Measurements from ENCODE around the gene DNAJA3.
A peak's percentile ranks its signal among the peaks of the same experiment; 100 is the strongest.

DNAJA3 gene

DNA sequence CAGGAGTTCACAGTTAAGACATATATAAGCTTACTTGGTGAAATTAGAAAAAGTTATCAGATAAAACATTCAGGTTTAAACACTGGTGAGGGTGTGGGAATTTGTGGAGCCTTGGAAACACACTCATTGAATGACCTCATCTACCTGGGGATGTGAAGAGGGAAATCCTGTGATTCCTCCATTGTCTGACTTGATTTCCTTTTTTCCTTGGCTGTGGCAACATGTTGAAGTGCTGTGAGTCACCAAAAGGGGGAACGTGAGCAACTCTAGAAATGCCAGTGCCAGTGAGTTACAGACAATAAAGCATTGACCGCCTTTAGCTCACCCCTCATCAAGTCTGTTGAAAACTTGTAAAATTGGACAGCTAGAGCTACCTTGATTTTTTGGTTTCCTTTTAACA is 52.3 kb downstream of the DNAJA3 start:
- DNase-seq = peak; percentile 26 to 46

DNA sequence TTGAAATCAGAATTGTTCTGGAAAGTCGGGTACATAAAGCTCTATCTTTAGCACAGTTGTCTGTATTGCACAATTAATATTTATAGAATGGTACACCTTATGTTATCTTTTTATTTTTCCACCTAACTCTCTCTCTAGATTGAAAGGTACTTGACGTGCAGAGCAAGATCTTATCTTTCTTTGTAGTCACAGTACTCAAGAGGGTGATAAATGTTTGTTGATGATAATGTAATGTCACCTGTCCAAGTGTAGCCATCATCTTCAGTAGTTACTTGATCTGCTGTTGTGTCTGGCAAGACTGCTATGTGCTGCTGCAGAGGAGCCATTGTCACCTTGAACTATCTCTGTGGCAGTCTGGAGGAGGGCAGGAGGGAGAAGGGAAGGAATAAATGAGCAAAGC is 55.9 kb downstream of the DNAJA3 start:
- DNase-seq = no peak

DNA sequence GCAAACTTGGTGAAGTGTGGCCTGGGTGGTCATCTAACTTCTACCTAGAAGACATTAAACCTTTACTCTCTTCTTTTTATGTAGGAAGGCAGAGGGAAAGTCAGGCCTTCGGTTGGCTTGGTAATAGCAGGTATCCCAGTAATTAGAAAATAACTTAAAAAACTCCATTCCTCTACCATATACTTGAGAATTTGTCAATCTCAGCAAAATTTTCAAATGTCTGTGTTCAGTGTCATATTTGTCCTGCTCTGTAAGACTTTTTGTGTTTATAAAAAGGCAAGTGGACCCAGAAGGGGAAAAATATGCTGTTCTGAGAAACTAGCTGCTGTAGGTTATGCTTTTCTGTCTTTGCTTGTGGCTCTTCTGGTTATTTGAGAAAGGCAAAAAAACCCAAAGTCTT is 56.3 kb downstream of the DNAJA3 start:
- DNase-seq = no peak

DNA sequence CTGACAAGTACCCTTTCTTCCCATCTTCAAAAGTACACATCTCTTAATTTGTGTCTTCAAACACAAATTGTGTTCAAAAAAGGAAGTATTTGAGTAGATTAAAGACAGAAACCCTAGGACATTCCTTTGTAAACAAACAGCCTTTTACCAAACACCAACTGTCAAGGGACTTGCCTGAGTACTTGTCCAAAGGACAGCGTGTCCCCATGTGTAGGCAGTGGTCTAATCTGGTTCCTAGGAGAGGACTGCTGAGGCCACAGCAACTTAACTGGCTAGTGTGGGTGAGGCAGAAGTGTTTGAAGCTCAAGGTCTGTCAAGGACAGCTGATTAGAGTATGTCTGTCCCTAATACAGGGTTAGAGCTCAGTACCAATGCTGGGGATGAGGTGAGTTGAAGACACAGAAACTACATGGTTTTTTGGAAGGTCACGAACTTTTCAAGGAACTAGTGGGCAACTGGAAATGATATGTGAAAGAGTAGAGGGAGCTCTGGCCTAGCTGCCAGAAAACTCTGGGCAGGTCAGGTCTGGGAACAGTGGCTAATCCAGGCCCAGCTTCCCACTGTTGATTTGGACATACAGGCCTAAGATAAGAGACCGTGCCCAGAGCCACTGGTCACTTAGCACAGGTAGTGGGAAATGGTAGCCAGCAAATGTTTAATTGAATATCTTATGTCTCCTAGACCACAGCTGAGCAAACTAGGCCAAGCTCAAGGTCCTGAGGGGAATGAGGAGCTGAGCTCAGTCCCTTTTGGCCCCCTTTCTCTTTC is 60.6 kb downstream of the DNAJA3 start:
- DNase-seq = no peak

DNA sequence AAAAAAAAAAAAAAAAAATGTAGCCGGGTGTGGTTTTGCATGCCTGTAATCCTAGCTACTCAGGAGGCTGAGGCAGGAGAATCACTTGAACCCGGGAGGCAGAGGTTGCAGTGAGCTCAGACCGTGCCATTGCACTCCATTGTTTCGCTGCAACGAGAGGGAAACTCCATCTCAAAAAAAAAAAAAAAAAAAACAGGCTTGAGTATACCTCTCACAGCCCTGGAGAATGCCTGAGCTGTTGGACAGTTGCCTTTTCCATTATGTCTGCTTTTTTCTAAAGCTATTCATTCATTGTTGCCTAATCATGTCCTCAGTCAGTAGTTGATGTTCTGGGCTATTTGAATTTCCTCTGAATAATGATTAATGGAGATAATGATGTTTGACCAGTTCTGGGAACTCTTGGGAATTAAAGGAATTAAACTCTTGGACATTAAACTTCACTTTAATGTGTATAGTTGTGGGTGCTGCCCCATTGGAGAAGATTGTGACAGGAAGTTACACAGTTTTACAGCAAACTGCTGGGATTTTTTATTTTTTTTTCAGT is 62.4 kb downstream of the DNAJA3 start:
- no peak for DNase-seq

DNA sequence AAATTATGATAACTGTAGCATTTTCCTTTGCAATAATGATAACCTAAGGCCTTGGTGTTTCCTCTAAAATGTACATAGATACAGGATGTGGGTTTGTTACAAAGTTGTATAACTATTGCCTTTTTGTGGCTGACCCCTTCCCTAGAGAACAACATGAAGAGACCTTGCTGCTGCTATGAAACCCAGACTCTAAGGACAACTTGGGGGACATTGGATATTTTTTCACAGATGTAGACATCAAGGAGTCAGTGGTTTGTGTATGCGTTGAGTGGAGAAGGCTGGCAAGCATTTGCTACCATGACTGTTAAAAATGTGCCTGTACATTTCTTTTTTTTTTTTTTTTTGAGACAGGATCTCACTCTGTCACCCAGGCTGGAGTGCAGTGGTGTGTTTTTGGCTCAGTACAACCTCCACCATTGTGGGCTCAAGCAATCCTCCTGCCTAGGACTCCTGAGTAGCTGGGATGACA is 62.9 kb downstream of the DNAJA3 start:
- no peak for DNase-seq

DNA sequence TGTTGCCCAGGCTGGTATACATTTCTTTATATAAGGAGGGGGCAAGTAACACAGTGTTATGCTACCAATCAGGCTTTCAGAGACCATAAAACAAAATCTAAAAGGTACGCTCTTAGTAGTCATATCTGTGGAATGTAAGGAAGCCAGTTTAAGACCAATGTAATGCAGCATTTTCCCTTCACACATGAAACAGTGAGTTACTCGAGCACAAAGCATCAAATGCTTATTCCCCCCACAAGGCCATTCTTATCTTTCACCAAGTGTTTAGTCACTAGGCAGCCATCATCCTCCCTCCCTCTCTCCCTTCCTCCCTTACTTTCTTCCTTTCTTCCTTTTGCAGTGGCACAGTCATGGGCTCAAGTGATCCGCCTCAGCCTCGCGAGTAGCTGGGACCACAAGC is 63.4 kb downstream of the DNAJA3 start:
- no peak for DNase-seq

DNA sequence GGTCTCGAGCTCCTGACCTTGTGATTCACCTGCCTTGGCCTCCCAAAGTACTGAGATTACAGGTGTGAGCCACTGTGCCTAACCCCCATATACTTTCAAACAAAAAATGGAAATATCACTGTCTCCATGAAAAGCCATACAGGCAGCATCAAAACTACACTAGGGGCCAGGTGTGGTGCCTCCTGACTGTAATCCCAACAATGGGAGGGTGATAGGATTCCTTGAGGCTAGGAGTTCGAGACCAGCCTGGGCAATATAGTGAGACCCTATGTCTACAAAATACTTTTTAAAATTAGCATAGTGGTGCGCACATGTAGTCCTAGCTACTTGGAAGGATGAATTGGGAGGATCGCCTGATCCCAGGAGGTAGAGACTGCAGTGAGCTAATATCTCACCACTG is 66.2 kb downstream of the DNAJA3 start:
- no peak for DNase-seq

DNA sequence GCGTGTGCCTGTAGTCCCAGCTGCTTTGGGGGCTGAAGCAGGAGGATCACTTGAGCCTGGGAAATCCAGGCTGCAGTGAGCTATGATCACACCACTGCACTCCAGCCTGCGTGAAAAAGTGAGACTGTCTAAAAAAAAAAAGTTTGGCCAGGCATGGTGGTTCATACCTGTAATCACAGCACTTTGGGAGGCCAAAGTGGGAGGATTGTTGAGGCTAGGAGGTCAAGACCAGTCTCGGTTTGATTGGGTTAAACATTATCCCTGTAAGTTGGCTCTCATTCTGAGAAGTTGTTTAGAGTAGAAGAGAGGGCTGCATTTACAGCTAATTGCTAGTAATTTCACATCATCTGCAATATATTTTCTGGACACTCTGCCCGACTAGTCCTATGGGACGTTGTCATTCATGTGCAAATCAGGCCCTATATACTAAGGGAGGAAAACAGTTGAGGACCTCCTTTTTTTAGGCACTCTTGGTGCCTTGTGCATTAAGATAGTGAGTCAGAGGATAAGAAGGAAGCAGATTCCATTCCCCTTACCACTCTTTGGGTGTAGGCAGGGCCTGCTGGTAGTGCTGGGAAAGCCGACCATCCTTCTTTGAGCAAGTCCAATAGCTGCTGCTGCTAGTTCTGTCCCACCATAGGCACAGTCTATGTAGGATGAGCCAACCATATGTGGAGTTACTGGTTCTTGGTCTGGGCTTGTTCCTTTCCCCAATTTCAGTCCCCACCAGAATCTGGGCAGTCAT is 69.2 kb downstream of the DNAJA3 start:
- DNase-seq = no peak

DNA sequence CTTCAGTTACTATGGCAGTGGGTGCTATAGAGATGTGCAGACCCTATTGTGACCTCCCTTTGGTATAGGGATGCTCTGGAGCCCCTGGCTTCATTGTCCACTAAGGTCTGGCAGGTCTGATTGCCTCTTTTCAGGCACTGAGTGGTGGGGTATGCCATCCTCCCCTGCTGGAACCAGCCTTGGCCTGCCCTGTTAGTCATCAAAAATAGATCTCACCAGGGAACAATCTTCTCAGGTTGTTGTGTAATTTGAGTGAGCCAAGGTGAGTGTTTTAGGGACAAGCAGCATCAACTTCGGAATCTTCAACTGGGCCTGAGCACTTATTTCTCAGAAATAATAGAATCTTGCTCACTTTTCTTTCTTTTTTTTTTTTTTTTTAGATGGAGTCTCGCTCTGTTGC is 70.1 kb downstream of the DNAJA3 start:
- DNase-seq = no peak

DNA sequence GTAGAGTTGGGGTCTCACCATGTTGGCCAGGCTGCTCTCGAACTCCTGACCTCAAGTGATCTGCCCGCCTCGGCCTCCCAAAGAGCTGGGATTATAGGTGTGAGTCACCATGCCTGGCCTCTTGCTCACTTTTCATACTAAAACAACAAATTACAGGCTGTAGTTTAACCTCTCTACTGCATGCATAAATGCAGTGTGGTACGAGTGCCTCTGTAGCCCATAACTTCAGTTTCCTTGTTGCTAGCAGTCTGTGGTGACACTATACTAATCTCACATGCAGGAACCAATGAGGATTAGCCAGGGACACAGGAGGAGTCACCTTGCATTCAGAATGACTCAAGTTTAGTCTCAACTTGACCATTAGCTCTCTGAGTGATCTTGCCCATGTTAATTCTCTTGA is 70.6 kb downstream of the DNAJA3 start:
- no peak for DNase-seq

DNA sequence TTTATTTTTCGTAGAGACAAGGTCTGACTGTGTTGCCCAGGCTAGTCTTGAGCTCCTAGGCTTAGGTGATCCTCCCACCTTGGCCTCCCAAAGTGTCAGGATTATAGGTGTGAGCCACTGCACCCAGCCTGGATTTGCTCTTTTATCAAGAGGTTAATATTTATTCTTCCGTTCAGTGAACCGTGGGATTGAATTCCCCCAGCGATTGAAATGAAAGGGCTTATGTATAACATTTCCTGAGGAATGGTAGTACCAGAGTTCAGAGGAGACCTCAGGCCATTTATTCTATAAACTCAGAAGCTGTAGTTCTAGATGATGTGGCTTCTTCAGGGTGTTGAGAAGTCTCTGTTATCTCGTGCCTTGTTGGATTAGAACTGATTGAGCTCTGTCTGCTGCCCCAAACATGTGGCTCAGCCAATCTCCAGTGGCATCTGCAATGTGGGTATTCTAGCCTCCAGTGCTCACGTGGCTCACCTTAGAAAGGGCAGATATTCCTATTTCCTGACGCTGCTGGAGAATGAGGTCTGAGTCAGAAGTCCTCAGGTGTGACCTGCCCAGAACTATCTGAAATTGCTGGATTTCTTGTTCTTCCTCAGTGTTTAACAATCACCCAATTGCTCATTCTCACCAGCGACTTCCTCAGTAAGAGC is 73.0 kb downstream of the DNAJA3 start:
- DNase-seq = no peak

DNA sequence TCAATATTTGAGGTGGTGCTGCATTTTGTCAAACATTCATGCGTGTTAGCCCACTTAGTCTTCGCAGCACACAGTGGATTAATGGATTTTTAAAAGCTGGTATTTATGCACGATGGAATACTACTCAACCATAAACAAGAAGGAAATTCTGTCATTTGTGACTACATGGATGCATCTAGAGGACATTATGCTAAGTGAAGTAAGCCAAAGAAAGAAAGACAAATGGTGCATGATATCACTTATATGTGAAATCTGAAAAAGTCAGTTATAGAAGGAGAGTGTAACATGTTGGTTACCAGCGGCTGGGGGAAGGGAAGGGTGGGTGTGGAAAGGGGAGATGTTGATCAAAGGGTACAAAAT is 73.5 kb downstream of the DNAJA3 start:
- no peak for DNase-seq

DNA sequence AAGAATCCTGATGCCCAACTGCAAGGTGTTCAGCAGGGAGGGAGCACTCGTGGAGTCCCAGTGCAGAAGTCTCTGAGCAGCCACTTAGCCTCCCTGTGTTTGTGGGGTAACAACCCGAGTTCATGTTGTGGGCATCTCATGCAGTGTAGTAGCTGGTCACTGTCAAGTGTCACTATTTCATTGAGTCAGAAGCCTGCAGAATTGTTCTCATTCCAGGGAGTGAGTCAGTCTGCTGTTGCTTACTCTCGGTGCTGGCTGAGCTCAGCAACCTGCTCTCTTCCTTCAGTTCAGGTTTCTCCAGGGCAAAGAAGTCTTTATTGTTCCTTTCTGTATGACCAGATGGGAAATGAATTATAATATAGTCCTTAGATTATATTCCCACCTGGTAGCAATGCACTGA is 74.6 kb downstream of the DNAJA3 start:
- no peak for DNase-seq

DNA sequence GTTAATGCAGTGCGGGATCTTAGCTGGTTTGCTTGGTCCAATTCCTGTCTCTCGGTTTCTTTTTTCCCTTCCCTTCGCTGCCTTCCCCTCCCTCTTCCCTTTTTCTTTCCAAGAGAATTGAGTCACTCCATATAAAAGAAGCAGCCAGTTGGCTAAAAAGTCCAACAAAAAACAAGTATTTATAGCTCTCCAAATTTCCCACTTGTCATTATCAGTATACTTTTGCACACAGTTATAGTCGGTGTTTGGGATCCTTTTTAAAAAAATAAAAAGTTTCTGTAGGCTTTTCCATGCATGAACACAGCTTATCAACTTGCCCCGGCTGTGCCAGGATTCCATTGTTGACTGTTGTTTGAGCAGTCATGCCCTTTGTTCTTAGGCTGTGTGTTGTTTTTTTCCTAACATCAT is 75.4 kb downstream of the DNAJA3 start:
- no peak for DNase-seq

DNA sequence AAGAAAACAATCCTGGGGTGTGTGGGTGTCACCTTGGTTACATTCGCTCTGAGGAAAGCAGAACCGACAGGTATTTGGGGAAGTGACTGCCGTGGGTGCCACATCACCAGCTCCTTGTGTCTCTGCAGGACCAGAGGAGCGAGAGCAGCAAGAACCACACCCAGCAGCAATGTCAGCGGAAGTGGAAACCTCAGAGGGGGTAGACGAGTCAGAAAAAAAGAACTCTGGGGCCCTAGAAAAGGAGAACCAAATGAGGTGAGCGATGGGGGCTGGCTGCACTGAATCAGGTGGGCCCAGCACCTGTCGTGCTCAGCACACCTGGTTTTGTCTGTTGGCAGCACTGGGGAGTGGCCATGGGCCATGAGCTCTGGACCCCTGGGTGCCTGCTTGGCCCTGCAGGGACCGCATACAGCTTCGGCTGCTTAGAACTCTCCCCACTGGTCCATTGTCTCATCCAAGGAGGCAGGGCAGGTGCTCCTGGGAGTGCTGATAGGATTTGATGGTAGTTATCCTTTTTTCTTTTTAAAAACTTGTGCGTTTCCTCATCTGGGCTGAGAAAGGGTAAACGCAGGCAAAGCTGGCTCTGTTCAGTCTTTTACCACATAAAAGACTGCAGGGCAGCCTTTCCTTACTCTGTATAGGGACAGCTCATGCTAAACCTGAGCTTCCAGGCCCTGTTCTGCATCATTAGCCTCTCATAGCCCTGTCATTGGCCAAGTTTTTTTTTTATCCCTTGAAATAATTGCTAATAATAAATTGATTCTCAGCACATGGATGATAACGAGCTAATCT is 79.9 kb downstream of the DNAJA3 start:
- DNase-seq = peak; percentile 58 to 73

Measured in AML-193 (cell line).